ENCODE results near the gene IFT122. TPM values are rescaled to one million over a fixed set of nuclear protein-coding genes. Genes with fewer than 3 reads are reported as not detected.
A peak's percentile ranks its signal among the peaks of the same experiment; 100 is the strongest.

The IFT122 gene
- total RNA-seq, 2 experiments from 2014 or later, result 21.6 to 37.0 TPM

DNA sequence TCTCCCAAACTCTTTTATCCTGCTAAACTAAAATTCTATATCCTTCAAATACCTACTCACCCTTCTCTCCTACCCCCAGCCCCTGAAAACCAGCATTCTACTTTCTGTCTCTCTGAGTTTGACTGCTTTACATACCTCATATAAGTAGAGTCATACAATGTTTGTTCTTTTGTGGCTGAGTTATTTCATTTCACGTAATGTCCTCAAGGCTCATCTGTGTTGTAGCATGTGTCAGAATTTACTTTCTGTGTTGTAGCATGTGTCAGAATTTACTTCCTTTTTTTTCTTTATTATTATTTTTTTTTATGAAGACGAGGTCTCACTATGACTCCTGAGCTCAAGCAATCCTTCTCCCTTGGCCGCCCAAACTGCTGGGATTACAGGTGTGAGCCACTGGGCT is 20.1 kb downstream of the IFT122 start:
- ChIA-PET POLR2A (interaction anchor here (0.5 to 1.4 kb wide), 2 partner anchors 12 to 19 kb away, joined by 3 read pairs; no protein-coding TSS in a partner anchor), CTCF (ENCODE audit: unreplicated experiment) (interaction anchor here (0.6 kb wide), 1 partner anchor 490 kb away, joined by 3 read pairs; no protein-coding TSS in a partner anchor)
- no TSS peak for BruUV-seq (replicated peaks)
- no peak overlapping the region for H2AFZ ChIP-seq (ENCODE audit: low read length)
- no peaks in the 10 kb centered on the region for H4K20me1 ChIP-seq (ENCODE audit: insufficient read depth, low read length)
- H3K79me2 ChIP-seq (ENCODE audit: insufficient read depth, low read depth, low read length), result no peaks in the 10 kb centered on the region
- H3K9me2 ChIP-seq (ENCODE audit: insufficient read depth, low read length), result no peaks in the 10 kb centered on the region
- no peak overlapping the region for H3K4me3 ChIP-seq (ENCODE audit: low read depth, low read length, poor library complexity, severe bottlenecking)
- peaks cover 3% of the 10 kb centered on the region; the same call in 1 of the 2 replicates for H3K36me3 ChIP-seq (ENCODE audit: insufficient read depth, low read length)
- H3K9me3 ChIP-seq (ENCODE audit: low read length), result no peaks in the 10 kb centered on the region
- no peak overlapping the region for H3K4me2 ChIP-seq (ENCODE audit: low read length)
- TF ChIP-seq EZH2phosphoT487 (IDR thresholded peaks at IDR 0.05; ENCODE audit: borderline replicate concordance, low read depth, low read length) (no peak), CTCF (conservative IDR thresholded peaks at IDR 0.05; ENCODE audit: low read length) (no peak)
- H3K27ac ChIP-seq (ENCODE audit: low read depth, low read length, poor library complexity, severe bottlenecking), result no peak overlapping the region
- no peaks in the 10 kb centered on the region for H3K4me1 ChIP-seq (ENCODE audit: insufficient read depth, low read length, poor library complexity, severe bottlenecking)
- intact Hi-C loops (cut with micrococcal nuclease; ENCODE audit: unreplicated experiment), result no loop called here
- DNase-seq (ENCODE audit: low spot score), result no peak

GRCh38 chr3:129460572-129460971 is 20.5 kb downstream of the IFT122 start:
- Histone ChIP-seq H3K79me2 (ENCODE audit: insufficient read depth, low read depth, low read length) (no peaks in the 10 kb centered on the region), H2AFZ (ENCODE audit: low read length) (no peak overlapping the region), H3K4me3 (ENCODE audit: low read depth, low read length, poor library complexity, severe bottlenecking) (no peak overlapping the region), H4K20me1 (ENCODE audit: insufficient read depth, low read length) (no peaks in the 10 kb centered on the region), H3K9me3 (ENCODE audit: low read length) (no peaks in the 10 kb centered on the region), H3K4me1 (ENCODE audit: insufficient read depth, low read length, poor library complexity, severe bottlenecking) (no peaks in the 10 kb centered on the region), H3K27ac (ENCODE audit: low read depth, low read length, poor library complexity, severe bottlenecking) (no peak overlapping the region), H3K9me2 (ENCODE audit: insufficient read depth, low read length) (no peaks in the 10 kb centered on the region), H3K36me3 (ENCODE audit: insufficient read depth, low read length) (peaks cover 3% of the 10 kb centered on the region; the same call in 1 of the 2 replicates), H3K4me2 (ENCODE audit: low read length) (no peak overlapping the region)
- TSS peak; percentile 10 for BruUV-seq (replicated peaks)
- intact Hi-C loops (cut with micrococcal nuclease; ENCODE audit: unreplicated experiment), result no loop called here
- ChIA-PET CTCF (ENCODE audit: unreplicated experiment) (interaction anchor here (0.6 kb wide), 1 partner anchor 489 kb away, joined by 3 read pairs; no protein-coding TSS in a partner anchor), POLR2A (interaction anchor here (0.5 to 1.4 kb wide), 2 partner anchors 12 to 20 kb away, joined by 3 read pairs; no protein-coding TSS in a partner anchor)
- DNase-seq (ENCODE audit: low spot score), result no peak
- TF ChIP-seq EZH2phosphoT487 (IDR thresholded peaks at IDR 0.05; ENCODE audit: borderline replicate concordance, low read depth, low read length), result no peak
- TF ChIP-seq CTCF (conservative IDR thresholded peaks at IDR 0.05; ENCODE audit: low read length), result no peak

GRCh38 chr3:129461022-129461421 is 21.0 kb downstream of the IFT122 start:
- Histone ChIP-seq H3K27ac (ENCODE audit: low read depth, low read length, poor library complexity, severe bottlenecking) (no peak overlapping the region), H4K20me1 (ENCODE audit: insufficient read depth, low read length) (no peaks in the 10 kb centered on the region), H2AFZ (ENCODE audit: low read length) (no peak overlapping the region), H3K36me3 (ENCODE audit: insufficient read depth, low read length) (peaks cover 3% of the 10 kb centered on the region; the same call in 1 of the 2 replicates), H3K4me1 (ENCODE audit: insufficient read depth, low read length, poor library complexity, severe bottlenecking) (no peaks in the 10 kb centered on the region), H3K9me2 (ENCODE audit: insufficient read depth, low read length) (no peaks in the 10 kb centered on the region), H3K9me3 (ENCODE audit: low read length) (no peaks in the 10 kb centered on the region), H3K79me2 (ENCODE audit: insufficient read depth, low read depth, low read length) (no peaks in the 10 kb centered on the region), H3K4me2 (ENCODE audit: low read length) (no peak overlapping the region), H3K4me3 (ENCODE audit: low read depth, low read length, poor library complexity, severe bottlenecking) (no peak overlapping the region)
- intact Hi-C loops (cut with micrococcal nuclease; ENCODE audit: unreplicated experiment), result no loop called here
- BruUV-seq (replicated peaks), result no TSS peak
- ChIA-PET POLR2A (interaction anchor here (1.4 to 1.8 kb wide), 2 partner anchors 11 kb away, joined by 3 to 5 read pairs; no protein-coding TSS in a partner anchor), CTCF (ENCODE audit: unreplicated experiment) (interaction anchor here (0.6 kb wide), 1 partner anchor 489 kb away, joined by 3 read pairs; no protein-coding TSS in a partner anchor)
- no peak for TF ChIP-seq EZH2phosphoT487 (IDR thresholded peaks at IDR 0.05; ENCODE audit: borderline replicate concordance, low read depth, low read length)
- TF ChIP-seq CTCF (conservative IDR thresholded peaks at IDR 0.05; ENCODE audit: low read length), result no peak
- no peak for DNase-seq (ENCODE audit: low spot score)
